IPS-NIHi11 (cell line): ENCODE results near the gene TGM4.
A peak's percentile ranks its signal among the peaks of the same experiment; 100 is the strongest.
"Not testable (repeated sequence)": the region's sequence is repeated elsewhere in the genome, so short reads cannot be mapped to it uniquely, and the experiment has no call there.

Experiments used
- DNase-seq: peaks from one replicate; pipeline ENCODE4 v3.0.0; 2012; ENCODE audit warnings: mixed read lengths, low spot score

The TGM4 gene

GRCh38 chr3:44915702-44916438, 41.5 kb downstream of the TGM4 start:
- peak; percentile 62 for DNase-seq

DNA sequence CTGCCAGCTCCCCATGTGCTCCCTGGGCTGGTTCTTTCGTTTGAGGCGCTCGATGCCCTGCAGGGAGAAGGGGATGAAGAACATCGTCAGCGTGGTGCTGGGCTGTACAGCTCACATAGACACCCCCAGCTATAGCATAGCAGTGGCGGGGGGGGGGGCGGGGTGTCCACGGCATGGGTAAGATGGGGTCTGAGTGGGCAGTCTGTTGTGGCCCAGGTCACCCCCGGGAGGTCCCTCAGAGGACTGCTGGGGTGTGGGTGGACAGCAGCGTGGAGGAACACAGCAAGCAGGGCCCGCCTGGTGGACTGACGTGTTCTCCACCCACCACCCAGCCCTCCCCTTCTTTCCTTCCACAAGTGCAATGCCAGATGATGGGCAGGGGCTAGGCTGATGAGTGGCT, 43.7 kb downstream of the TGM4 start:
- DNase-seq, result no peak

DNA sequence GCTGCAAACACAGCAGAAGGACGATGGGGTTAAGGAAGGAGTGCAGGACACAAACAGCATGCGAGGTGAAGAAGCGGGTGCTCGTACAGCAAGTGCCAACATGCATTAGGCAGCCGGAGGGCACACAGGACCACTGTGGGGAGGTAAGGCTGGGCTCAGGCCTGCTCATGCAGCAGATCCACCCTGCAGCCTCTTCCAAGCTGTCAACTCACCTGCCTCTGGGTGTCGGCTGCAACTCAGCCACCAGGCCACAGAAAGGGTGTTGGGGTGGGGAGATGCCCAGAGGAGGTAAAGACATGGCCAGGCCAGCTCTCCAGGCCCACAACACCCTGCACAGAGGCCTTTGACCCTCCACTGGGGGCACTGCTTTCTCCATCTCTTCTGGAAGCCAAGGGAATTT, 44.2 kb downstream of the TGM4 start:
- DNase-seq, result no peak

DNA sequence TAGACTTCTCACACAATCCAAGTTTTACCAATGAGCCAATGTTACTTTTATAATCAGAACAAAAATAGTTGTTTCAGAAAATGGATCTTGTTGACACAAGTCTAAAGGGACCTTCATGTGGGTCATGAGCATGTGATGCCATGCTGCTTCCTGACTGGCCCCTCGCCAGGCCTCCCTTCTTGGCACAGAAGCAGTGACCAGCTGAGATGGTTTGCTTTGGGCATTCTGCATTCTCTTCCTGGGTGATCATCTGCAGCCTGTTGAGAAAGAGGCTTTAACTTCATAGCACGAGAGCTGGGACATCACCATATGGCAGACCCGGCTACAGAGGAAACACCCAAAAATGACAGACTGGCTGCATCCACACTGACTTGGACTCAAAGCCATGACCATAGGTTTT, 45.7 kb downstream of the TGM4 start:
- no peak for DNase-seq

DNA sequence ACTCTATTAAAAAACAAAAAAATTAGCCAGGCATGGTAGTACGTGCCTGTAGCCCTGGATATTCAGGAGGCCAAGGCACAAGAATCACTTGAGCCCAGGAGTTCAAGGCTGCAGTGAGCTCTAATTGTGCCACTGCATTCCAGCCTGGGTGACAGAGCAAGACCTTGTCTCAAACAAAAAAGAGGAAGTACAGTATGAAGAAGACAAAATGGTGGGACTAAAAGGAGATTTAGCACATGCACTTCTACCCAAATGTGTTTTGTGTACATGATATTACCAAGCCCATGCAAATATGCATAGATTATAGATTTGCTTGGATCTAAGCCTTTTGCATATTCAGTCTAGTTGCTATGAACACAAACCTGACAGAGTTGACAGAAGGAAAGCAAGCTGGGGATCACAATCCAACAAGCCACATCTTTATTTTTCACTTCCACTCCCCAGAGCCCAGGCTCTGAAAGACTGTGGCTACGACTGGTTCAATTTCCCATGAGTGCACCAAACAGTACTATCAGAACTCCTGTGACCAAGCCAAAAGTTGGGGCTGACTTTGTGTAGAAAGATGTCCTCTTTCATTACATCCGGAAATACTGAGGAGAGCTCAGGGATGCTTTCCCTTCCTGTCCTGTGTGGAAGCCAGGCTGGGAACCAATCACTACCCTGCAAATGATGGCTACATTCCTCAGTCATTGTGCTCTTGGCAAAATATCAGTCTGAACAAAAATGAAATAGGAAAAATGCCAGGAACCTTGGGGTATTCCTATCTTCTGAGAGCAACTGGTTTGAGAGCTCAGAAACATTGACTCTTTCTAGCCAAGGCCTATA, 49.4 kb downstream of the TGM4 start:
- no peak for DNase-seq

- no peak for DNase-seq
These were observed 50.2 kb downstream of the TGM4 start for GRCh38 chr3:44924457-44925084.

GRCh38 chr3:44926172-44926571, 51.8 kb downstream of the TGM4 start:
- DNase-seq, result no peak

DNA sequence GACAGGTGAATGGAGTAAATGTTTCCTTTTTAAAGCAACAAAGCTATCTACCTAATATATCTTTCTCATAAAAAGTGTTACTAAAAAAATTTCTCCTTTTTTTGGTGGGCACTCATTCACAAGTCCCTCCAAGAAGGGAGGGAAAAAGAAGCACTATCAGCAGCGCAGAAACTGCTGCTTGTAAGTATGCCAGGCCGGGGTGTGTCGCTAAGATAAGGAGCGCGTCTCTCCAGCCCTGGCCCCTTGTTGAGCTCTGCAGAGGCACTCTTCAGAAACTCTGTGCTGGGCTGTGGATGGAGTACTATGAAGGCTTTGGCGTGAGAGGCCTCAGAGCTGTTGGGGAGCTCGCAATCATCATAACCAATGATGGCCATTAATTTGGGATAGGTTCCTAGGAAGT, 52.5 kb downstream of the TGM4 start:
- DNase-seq, result no peak

DNA sequence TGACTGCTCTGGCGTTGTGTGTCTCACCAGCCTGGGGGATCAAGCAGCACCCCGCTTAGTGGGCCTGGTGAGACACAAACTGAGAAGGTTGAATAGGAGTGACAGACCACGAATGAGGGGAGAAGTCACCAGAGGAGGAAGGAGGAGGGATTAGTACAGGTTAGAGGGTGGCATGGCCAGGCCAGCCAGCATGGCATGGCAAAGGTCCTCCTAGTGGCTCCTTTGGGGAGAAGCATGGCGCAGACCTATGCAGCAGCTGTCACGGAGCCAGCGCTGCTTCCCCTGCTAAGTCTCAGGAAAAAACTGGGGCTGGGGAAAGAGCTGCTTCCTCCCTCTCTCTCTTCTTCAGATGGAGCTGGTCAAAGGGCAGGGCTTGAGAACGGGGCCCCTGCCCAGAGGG, 53.0 kb downstream of the TGM4 start:
- DNase-seq, result no peak

DNA sequence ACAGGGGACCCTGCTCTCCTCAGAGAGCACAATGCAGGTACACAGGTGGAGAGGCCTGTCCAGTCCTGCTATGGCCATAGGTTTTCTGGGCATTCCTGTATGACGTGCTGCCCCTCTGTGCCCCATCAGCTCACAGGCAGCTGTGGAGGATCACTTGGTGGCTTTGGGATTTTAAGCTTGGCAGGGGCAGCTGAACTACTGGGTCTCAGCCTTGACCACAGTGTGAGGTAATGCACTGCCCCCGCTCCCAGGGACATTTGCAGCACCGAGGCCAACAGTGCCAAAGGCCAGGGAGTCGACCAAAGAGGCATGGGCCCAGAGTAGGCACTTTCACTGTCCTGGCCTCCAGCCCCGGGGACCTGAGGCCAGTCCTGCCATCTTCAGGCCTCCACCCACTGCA, 55.4 kb downstream of the TGM4 start:
- DNase-seq, result no peak

DNA sequence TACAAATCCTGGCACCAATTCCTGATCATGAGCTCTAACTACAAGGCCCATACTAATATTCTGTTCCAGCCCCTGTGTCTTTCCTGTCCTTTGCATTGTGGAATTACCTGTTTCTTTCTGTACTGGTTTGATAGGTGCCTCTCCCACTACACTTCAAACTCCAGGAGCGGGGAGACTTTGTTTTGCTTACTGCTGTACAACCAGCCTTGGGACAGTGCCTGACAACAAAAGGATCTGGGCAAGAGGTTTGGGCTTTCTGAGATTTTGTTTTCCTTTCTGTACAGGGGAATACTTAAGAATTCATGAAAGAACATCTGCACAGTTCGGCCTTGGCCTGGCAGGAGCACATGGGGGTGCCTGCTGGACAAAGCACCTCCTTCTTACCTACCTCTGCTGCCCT, 56.5 kb downstream of the TGM4 start:
- DNase-seq, result no peak

DNA sequence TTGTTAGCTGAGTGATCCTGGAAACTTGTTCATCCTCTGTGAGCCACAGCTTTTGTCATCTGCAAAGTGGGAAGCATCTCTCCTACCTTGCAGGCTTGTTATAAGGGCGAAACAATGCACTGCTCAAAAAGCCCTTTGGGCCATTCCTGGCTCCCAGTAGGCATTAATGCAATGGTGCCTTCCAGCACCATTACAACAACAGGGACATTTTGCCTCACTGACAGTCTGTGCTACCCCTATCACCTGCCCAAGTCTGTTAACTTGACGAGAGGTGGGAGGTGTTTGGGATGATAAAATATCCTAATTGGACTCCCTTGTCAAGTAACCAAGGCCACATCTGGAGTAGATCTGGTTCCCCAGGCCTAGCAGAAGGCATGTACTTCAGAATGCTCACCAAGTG, 57.4 kb downstream of the TGM4 start:
- DNase-seq, result no peak

- no peak for DNase-seq
These were observed 57.9 kb downstream of the TGM4 start for GRCh38 chr3:44932271-44932670.

GRCh38 chr3:44932986-44933944, 58.9 kb downstream of the TGM4 start:
- DNase-seq, result no peak

DNA sequence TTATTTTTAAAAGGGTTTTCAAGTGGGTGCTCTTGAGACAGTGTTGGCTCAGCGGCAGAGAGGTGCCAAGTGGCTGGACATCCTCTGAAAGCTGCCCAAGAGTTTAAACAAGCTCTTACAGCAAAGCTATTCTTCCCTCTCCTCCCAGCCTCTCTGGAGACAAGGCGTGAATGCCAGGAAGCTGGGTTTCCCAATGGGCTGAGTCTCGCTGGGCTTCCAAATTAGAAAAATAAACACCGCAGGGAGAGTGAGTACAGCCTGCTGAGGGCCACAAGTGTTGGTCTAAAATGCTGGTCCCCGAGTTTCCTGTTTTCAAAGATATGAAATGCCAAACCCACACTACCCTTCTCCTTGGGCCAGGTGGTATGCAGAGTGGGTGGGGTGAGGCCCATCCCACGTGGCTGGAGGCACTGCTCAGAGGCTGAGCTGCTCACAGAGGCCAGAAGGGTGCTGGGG, 65.2 kb downstream of the TGM4 start:
- no peak for DNase-seq

DNA sequence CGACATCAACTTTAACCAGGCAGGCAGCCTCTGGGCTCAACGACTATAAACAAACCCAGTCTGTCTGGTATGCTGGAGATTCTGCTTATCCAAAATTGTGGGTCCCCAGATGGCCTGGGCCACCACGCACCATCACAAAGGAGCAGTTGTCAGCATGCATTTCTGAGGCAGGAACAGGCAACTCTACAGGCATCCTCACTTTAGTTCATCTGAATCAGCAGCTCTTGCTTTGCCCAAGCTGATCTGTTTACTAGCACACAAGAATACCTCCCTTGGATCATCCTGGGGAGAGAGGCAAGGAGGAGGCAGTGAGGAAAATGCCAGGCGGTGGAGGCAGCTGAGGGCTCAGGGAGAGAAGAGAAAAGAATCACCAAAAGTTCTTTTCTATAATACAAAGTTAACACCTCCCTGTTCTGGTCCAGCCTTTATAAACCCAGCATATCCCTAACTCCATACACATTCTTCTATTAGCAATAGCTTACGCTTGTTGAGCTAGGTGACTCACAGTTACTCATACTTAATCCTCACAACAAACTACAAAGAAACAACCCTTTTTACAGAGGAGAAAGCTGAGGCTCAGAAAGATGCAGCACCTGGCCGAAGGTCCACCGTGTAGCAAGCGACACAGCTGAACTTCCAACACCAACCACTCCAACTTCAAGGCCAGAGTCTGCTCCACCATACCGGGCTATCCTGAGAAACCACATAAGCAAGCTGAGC, 68.0 kb downstream of the TGM4 start:
- DNase-seq, result no peak

- DNase-seq, result no peak
These were observed 73.8 kb downstream of the TGM4 start for GRCh38 chr3:44948239-44948638.

GRCh38 chr3:44949770-44950169, 75.4 kb downstream of the TGM4 start:
- not testable (repeated sequence) for DNase-seq

GRCh38 chr3:44950275-44950734, 75.9 kb downstream of the TGM4 start:
- peak; percentile 57 for DNase-seq

- no peak for DNase-seq
These were observed 78.3 kb downstream of the TGM4 start for GRCh38 chr3:44952689-44953088.

GRCh38 chr3:44954304-44954703, 79.9 kb downstream of the TGM4 start:
- DNase-seq, result no peak
